Esophagus muscularis mucosa (tissue), 3 donors: ENCODE results near the gene FADS2.

ENCODE experiments used
- CTCF ChIP-seq, 3 experiments: fragments of 200-600 bp in 2 of 3; fragments of 450-650 bp in 1 of 3; sonication (generic) in 2 of 3; IDR thresholded peaks; one replicate each; pipeline ENCODE4 v1.5.1; 2017 to 2019; ENCODE audit warnings: antibody characterized with exemption in 3 of 3, mild to moderate bottlenecking in 2 of 3, moderate library complexity in 1 of 3
- POLR2A ChIP-seq: fragments of 450-650 bp; IDR thresholded peaks from one replicate; pipeline ENCODE4 v1.6.1; 2017; ENCODE audit warnings: antibody characterized with exemption, moderate library complexity, mild to moderate bottlenecking, low read depth

GRCh38 chr11:61846362-61847020 is 18.4 kb downstream of the FADS2 start:
- no peak for TF ChIP-seq POLR2A
- TF ChIP-seq CTCF (IDR thresholded peaks at IDR 0.05) = no peak
